SK-N-SH treated with all-trans-retinoic acid at 6 μM for 48 hours (cell line): ENCODE data around the gene BCAN.

Experiments used
- ATAC-seq: fragments of 200-7000 bp; cut with Tn5 transposase; 3 replicates; pipeline ENCODE4 v1.9.1; 2020; ENCODE audit warnings: mild to moderate bottlenecking, moderate library complexity
- ARNTL ChIP-seq: fragments of 450-650 bp; formaldehyde crosslinking; IDR thresholded peaks from 2 replicates; pipeline ENCODE4 v1.5.0; 2020; ENCODE audit warnings: low read depth, mild to moderate bottlenecking, moderate library complexity, borderline replicate concordance
- BACH2 ChIP-seq: fragments of 250-450 bp; sonication (Bioruptor Pico); IDR thresholded peaks from 2 replicates; pipeline ENCODE4 v1.9.0; 2021; ENCODE audit warnings: mild to moderate bottlenecking, borderline replicate concordance
- CREB5 ChIP-seq: fragments of 250-450 bp; sonication (Bioruptor Pico); IDR thresholded peaks from 2 replicates; pipeline ENCODE4 v1.5.1; 2020; ENCODE audit warnings: low read depth, mild to moderate bottlenecking, moderate library complexity
- CSDC2 ChIP-seq: fragments of 250-450 bp; sonication (Bioruptor Pico); IDR thresholded peaks from 2 replicates; pipeline ENCODE4 v1.5.0; 2020; ENCODE audit warnings: mild to moderate bottlenecking, moderate library complexity
- CSRNP3 ChIP-seq: fragments of 250-450 bp; sonication (Bioruptor Pico); IDR thresholded peaks from 2 replicates; pipeline ENCODE4 v1.5.1; 2021; ENCODE audit warnings: mild to moderate bottlenecking, moderate library complexity
- ISL1 ChIP-seq: fragments of 250-450 bp; sonication (Bioruptor Pico); IDR thresholded peaks from 2 replicates; pipeline ENCODE4 v2.1.2; 2022; ENCODE audit warnings: mild to moderate bottlenecking, moderate library complexity
- OSR1 ChIP-seq: fragments of 250-450 bp; sonication (Bioruptor Pico); IDR thresholded peaks from 2 replicates; pipeline ENCODE4 v1.8.0; 2022; ENCODE audit warnings: moderate library complexity, mild to moderate bottlenecking, inconsistent platforms
- PATZ1 ChIP-seq: fragments of 250-450 bp; sonication (Bioruptor Pico); IDR thresholded peaks from 2 replicates; pipeline ENCODE4 v1.8.0; 2020; ENCODE audit warnings: mild to moderate bottlenecking, moderate library complexity, borderline replicate concordance
- POU6F1 ChIP-seq: fragments of 250-450 bp; sonication (Bioruptor Pico); IDR thresholded peaks from 2 replicates; pipeline ENCODE4 v1.8.0; 2021; ENCODE audit warnings: low read depth, mild to moderate bottlenecking, moderate library complexity, borderline replicate concordance
- PPARA ChIP-seq: fragments of 250-450 bp; sonication (Bioruptor Pico); IDR thresholded peaks from 2 replicates; pipeline ENCODE4 v1.5.0; 2020; ENCODE audit warnings: mild to moderate bottlenecking, borderline replicate concordance
- RARB ChIP-seq: fragments of 250-450 bp; sonication (Bioruptor Pico); IDR thresholded peaks from 2 replicates; pipeline ENCODE4 v1.8.0; 2021; ENCODE audit warnings: mild to moderate bottlenecking, moderate library complexity
- SNAI2 ChIP-seq: fragments of 250-450 bp; sonication (Bioruptor Pico); IDR thresholded peaks from 2 replicates; pipeline ENCODE4 v1.5.0; 2020; ENCODE audit warnings: mild to moderate bottlenecking, moderate library complexity
- TCF4 ChIP-seq: fragments of 250-450 bp; sonication (Bioruptor Pico); IDR thresholded peaks from 2 replicates; pipeline ENCODE4 v1.8.0; 2021; ENCODE audit warnings: mild to moderate bottlenecking, moderate library complexity, borderline replicate concordance
- TOX ChIP-seq: fragments of 250-450 bp; sonication (Bioruptor Pico); IDR thresholded peaks from 2 replicates; pipeline ENCODE4 v1.8.0; 2021; ENCODE audit warnings: mild to moderate bottlenecking, moderate library complexity, borderline replicate concordance
- TSHZ2 ChIP-seq: fragments of 250-450 bp; sonication (Bioruptor Pico); IDR thresholded peaks from 2 replicates; pipeline ENCODE4 v1.5.0; 2020; ENCODE audit warnings: mild to moderate bottlenecking, moderate library complexity
- ZC3H10 ChIP-seq: fragments of 250-450 bp; sonication (Bioruptor Pico); IDR thresholded peaks from 2 replicates; pipeline ENCODE4 v1.5.1; 2021; ENCODE audit warnings: mild to moderate bottlenecking, moderate library complexity
- ZFP3 ChIP-seq: fragments of 250-450 bp; sonication (Bioruptor Pico); IDR thresholded peaks from 2 replicates; pipeline ENCODE4 v1.5.0; 2020; ENCODE audit warnings: mild to moderate bottlenecking, moderate library complexity
- ZFP30 ChIP-seq: fragments of 450-650 bp; formaldehyde crosslinking; IDR thresholded peaks from 2 replicates; pipeline ENCODE4 v1.5.0; 2022; ENCODE audit warnings: mild to moderate bottlenecking, moderate library complexity
- ZNF565 ChIP-seq: fragments of 450-650 bp; formaldehyde crosslinking; conservative IDR thresholded peaks from 2 replicates; pipeline ENCODE4 v1.5.0; 2020; ENCODE audit warnings: low read depth, mild to moderate bottlenecking, moderate library complexity
- ZNF70 ChIP-seq: fragments of 450-650 bp; formaldehyde crosslinking; IDR thresholded peaks from 2 replicates; pipeline ENCODE4 v1.5.0; 2020; ENCODE audit warnings: mild to moderate bottlenecking, moderate library complexity
- ZNF8 ChIP-seq: fragments of 450-650 bp; formaldehyde crosslinking; IDR thresholded peaks from 2 replicates; pipeline ENCODE4 v1.5.0; 2020; ENCODE audit warnings: mild to moderate bottlenecking, moderate library complexity

Gene BCAN

GRCh38 chr1:156647351-156647750 is 5.4 kb downstream of the BCAN start:
- TF ChIP-seq ZNF565 (CRISPR knock-in tag) (no peak), TCF4 (CRISPR knock-in tag) (no peak), ZC3H10 (no peak), ARNTL (CRISPR knock-in tag) (no peak), TOX (CRISPR knock-in tag) (no peak)
- ATAC-seq, result no peak

- ATAC-seq, result no peak
- TF ChIP-seq TOX (CRISPR knock-in tag) (no peak), ARNTL (CRISPR knock-in tag) (no peak), OSR1 (CRISPR knock-in tag) (no peak), RARB (CRISPR knock-in tag) (no peak), BACH2 (no peak), ZNF565 (CRISPR knock-in tag) (no peak), CSRNP3 (no peak), SNAI2 (no peak), CREB5 (CRISPR knock-in tag) (no peak), ZC3H10 (no peak), ISL1 (no peak), ZFP30 (CRISPR knock-in tag) (no peak), PATZ1 (CRISPR knock-in tag) (no peak), PPARA (CRISPR knock-in tag) (no peak), ZNF70 (no peak), ZNF8 (CRISPR knock-in tag) (no peak), TSHZ2 (CRISPR knock-in tag) (no peak), TCF4 (CRISPR knock-in tag) (no peak), CSDC2 (no peak), POU6F1 (no peak)
These were observed 6.6 kb downstream of the BCAN start for GRCh38 chr1:156648496-156648895.

- TF ChIP-seq CSDC2 (no peak), BACH2 (no peak), ARNTL (CRISPR knock-in tag) (no peak), TSHZ2 (CRISPR knock-in tag) (no peak), ZFP30 (CRISPR knock-in tag) (no peak), ISL1 (no peak), ZNF565 (CRISPR knock-in tag) (no peak), PPARA (CRISPR knock-in tag) (no peak), ZNF8 (CRISPR knock-in tag) (no peak), ZFP3 (CRISPR knock-in tag) (no peak), TCF4 (CRISPR knock-in tag) (no peak), PATZ1 (CRISPR knock-in tag) (no peak), CSRNP3 (no peak), OSR1 (CRISPR knock-in tag) (no peak), SNAI2 (no peak), RARB (CRISPR knock-in tag) (no peak)
- TF ChIP-seq, all 23 proteins: peak for 0
- ATAC-seq, result no peak
These were observed 7.0 kb downstream of the BCAN start for GRCh38 chr1:156648951-156649350.
